GM13977 (cell line): ENCODE data around the gene CLIP4.

Experiments
- DNase-seq: peaks from one replicate; pipeline ENCODE4 v3.0.0; 2012; ENCODE audit warnings: low spot score
- in situ Hi-C: fragments of 300-500 bp; cut with MboI; formaldehyde crosslinking; loops from one replicate; pipeline ENCODE4 v1.12.0; 2022; ENCODE audit warnings: low sequenced_read_pairs, low pct_unique_long_range_greater_than_20kb, mixed read lengths, inconsistent platforms; ENCODE audit not compliant: unreplicated experiment
- TF ChIP-seq, protein P1 (sequence below): IDR thresholded peaks from 2 replicates; pipeline ENCODE4 v1.5.1; 2012; ENCODE audit warnings: mild to moderate bottlenecking, control low read depth; ENCODE audit not compliant: insufficient read depth; ENCODE audit errors: extremely low read depth, missing control alignments

CLIP4 gene

GRCh38 chr2:29071032-29071975 lies 43.9 kb upstream of the CLIP4 start:
- TF ChIP-seq, protein P1, sequence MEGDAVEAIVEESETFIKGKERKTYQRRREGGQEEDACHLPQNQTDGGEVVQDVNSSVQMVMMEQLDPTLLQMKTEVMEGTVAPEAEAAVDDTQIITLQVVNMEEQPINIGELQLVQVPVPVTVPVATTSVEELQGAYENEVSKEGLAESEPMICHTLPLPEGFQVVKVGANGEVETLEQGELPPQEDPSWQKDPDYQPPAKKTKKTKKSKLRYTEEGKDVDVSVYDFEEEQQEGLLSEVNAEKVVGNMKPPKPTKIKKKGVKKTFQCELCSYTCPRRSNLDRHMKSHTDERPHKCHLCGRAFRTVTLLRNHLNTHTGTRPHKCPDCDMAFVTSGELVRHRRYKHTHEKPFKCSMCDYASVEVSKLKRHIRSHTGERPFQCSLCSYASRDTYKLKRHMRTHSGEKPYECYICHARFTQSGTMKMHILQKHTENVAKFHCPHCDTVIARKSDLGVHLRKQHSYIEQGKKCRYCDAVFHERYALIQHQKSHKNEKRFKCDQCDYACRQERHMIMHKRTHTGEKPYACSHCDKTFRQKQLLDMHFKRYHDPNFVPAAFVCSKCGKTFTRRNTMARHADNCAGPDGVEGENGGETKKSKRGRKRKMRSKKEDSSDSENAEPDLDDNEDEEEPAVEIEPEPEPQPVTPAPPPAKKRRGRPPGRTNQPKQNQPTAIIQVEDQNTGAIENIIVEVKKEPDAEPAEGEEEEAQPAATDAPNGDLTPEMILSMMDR: no peak
- in situ Hi-C loops: no loop called here
- no peak for DNase-seq

DNA sequence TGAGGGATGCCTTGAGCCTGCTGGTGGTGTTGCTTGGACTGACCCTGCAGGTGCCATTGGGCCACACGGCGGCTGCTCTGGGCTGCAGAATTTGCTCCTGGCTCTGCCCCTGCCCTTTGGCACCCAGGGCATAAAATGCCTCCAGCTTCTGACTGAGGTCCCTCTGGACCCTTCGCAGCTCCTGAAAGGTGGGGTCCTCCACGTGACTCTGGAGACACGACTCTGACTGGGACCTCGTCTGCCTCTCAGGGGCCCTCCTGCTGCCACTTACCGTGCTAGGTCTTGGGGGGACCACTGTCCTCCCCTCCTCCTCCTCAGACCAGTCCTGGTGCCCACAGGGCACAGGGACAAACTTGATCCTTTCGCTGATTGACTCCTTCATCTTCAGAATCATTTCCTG lies 43.0 kb upstream of the CLIP4 start:
- in situ Hi-C loops: no loop called here
- no peak for DNase-seq
- TF ChIP-seq, protein P1: no peak

DNA sequence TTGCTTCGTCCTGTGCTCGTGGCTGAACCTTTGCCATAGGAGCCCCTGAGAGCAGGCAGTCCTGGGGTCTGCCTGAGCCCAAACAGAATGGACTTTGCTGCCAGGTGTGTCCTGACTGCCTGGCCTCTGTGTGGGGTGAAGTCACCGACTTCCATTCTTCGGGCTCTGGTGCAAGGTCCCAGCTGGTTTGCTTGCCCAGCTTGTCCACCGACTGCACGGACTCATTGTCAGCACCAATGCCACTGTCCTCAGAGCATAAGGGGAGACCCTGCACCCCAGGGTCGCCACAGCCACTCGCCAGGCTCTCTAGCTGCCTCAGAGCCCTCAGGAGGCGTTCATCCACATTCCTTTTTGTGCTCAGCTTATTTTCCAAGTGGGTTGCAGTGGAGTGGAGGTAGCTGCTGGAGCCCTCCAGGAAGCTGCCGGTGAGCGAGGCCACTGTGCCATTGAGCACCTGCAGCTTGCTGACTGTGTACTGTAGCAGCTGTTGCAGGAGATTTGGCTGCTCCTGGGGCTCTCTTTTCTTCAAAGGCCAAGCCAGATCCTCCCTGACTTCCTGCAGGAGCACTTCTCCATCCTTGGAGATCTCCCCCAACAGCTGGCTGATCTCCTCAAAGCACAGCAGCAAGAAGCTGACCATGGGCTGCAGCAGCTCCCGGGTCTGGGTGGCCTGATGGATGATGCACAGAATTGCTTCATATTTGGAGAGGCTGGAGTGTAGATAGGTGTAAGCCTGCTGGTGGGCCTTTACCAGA lies 42.1 kb upstream of the CLIP4 start:
- in situ Hi-C loops: no loop called here

DNA sequence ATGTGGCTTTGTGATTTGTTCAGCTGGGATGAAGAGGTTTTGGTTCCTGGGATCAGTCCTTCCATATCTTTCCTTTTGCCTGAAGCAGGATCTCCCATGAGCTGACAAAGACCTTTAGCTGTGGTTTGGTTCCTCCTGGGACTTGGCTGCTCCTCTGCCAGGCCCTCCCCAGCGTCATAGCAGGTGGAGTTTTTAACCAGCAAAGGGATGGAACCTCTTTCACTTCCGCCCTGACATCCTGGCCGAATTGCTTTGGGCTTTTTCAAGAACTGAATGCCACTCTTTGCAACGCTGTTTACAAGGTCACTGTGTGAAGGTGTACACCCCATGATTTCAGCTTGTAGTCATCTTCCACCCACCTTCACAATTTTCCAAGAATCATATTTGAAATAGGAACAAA lies 41.3 kb upstream of the CLIP4 start:
- TF ChIP-seq, protein P1: no peak
- in situ Hi-C loops: no loop called here
- no peak for DNase-seq

More for the DNA sequence above, 42.1 kb upstream of the CLIP4 start:
- DNase-seq: no peak
- TF ChIP-seq, protein P1: no peak

DNA sequence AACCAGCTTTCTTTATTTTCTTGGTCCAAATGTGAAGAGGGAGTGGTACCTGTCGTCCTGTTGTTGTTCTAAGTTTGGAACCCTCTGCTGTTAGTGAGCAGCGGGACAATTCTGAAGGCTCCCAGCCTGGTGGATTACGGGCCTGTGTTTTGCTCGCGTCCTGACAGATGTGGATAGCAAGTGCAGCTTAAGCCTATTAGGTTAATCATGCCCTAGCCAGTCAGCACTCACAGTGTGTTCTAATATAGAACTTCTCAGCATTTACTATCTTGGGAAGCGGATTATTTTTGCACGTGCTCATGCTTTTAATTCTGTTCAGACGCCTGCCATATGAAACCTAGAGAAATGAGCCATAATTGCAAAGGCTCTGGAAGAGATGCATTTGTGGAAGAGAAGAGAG lies 40.8 kb upstream of the CLIP4 start, which contains the start of gene PCARE:
PCARE (minus strand) TSS at position 113 of the 400 bp plus-strand sequence. CDS start 262 bp downstream, outside the sequence.
- no peak for DNase-seq
- TF ChIP-seq, protein P1: no peak
- in situ Hi-C loops: no loop called here

GRCh38 chr2:29075894-29076705 lies 39.1 kb upstream of the CLIP4 start:
- DNase-seq: no peak
- TF ChIP-seq, protein P1: no peak
- in situ Hi-C loops: no loop called here
